GM10847 (cell line): ENCODE data around the gene IRF2.

Experiments used
- POLR2A ChIP-seq: IDR thresholded peaks from 2 replicates; pipeline ENCODE4 v1.6.1; 2011; ENCODE audit not compliant: insufficient read length; ENCODE audit errors: extremely low read depth

The IRF2 gene

DNA sequence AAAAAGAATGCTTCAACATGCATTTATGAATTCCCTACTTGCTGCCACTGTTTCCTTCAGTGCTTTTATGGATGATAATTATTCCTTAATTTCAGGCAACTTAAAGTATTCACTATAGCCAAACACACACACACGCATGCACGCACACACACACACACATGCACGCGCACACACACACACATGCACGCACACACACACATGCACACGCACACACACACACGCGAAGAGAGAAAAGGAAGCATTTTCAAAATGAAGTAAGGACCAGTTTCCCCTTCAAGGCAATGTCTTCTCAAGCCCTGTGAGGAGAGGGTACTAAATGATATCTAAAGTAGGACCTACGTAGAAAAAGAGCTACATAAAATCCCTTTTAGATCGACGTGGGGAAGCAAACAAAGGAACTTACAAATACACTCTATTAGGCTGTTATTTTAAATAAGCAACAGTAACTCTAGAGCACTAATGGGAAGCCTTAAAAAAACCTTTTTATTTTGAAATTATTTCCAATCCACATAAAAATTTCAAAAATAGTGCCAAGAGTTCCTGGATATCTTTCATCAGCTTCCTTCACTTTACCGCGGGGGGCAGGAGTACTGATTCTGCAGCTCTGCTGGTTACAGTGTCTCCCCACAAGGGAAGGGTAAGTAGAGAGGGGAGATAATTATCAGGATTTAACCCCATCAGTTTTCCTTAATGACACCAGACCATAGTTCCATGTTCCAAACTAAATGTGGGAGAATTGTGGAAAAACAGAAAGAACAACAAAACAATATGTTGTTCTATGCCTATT is 13.7 kb downstream of the IRF2 start:
- no peak for TF ChIP-seq POLR2A

DNA sequence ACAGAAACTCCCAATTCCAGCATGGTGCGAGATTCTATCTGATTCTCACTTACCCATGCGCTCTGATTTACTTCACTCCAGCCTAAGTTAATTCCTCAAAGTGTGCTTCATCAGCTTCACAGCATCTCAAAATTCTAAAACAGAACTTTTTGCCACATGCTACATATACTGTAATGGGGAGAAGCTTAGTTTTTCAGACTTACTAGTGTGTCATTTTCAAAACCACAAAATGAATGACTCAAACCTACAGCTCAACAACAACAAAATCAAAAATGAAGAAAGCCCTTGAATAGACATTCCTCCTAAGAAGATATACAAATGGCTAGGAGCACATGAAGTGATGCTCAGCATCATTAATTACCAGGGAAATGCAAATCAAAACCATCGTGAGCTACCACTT is 14.9 kb downstream of the IRF2 start:
- no peak for TF ChIP-seq POLR2A

DNA sequence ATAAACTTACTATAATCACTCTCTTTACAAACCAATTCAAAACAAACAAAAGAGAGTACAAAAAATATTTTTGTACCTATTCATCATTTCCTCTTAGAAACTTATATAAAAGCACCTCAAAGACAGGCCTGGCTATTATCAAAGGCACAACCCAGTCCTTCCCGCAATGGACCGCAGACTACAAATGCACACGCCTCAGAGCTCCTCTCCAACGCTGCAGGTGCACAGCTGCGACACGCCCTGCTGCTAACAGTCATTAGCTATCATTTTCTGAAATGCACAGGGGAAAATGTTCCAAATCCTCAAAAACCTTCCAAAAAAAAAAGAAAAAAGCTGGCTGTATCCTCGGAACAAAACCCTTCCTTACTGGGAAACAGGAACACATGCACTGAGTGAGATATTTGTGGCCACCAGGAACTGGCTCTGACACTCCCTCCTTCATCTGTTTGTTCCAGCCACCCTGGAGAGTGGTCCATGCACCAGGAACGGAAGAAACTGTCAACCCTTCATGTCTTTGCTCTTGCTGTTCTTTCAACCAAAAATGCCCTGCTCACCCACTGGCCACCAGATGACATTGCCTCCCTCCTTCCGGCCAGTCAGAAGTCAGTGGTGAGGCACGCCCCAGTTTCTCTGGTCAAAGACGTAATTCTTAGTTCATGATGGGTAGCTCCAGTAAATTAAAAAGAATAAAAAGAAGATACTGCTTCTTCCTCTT is 16.7 kb downstream of the IRF2 start:
- TF ChIP-seq POLR2A, result no peak

DNA sequence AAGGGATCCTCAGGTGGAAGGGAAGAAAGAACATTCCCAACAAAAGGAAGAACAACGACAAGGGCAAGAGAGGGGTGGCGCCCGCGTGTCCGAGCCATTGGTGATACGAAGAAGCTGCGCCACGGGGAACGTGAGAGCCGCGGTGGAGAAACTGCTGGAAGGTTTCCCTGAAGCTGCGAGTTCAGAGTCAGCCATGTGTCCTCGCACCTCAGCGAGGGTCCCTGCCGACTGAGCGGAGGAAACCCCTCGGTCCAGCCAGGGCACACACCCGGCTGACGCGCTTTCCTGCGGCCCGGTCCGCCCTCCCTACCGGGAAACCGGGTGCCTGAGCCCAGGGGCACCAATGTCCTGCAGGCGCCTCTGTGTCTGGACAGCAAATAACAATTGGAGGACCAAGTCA is 18.0 kb downstream of the IRF2 start:
- no peak for TF ChIP-seq POLR2A

DNA sequence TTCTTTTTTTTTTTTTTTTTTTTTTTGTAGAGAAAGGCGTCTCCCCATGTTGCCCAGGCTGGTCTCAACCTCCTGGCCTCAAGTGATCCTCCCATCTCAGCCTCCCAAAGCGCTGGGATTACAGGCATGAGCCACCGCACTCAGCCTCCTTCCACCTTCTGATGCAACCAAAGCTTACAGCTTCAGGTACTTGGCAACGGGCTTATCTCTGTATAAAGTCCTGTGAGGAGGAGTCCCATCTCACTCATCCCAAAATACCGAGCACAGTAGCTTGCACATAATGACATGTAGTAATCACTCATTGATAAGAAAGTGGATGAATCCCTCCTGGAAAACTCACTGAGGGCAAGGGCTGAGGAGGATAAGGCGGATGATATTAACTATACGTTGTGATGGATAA is 19.1 kb downstream of the IRF2 start:
- TF ChIP-seq POLR2A, result no peak

DNA sequence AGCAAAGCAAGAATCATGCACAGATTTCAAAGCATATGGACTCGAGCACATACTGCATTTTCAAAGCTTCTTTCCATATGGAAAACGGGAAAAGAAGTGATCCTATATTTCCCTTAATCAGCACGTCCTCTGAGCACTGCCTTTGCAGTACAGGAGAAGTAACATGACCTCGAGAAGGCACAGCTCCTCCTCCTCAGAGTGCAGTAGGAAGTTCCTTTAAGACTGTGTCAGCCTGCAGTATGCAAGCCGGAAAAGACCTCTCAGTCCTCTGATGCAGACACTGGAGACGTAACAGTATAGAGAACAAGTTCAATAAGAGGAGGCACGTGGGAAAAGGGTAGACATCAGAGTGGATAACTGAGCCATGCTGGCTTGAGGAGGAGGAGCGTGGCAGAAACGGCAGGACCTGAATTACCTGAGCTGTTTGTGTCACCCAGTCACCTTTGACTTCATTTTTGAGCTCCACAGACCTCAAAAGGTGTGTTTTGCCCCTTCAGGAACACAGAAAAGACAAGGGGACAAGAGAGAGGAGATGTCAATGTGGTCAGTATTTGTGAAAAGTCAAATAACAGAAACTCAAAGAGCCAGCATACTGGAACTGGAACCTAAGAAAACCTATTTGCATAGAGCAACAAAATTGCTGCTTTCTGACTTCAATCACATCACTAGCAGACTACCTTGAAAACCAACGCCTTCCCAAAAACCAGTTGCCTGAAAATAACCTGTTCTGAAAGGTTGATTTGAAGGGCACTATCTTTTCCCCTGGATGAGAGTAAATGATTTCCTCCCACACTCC is 20.8 kb downstream of the IRF2 start:
- no peak for TF ChIP-seq POLR2A

DNA sequence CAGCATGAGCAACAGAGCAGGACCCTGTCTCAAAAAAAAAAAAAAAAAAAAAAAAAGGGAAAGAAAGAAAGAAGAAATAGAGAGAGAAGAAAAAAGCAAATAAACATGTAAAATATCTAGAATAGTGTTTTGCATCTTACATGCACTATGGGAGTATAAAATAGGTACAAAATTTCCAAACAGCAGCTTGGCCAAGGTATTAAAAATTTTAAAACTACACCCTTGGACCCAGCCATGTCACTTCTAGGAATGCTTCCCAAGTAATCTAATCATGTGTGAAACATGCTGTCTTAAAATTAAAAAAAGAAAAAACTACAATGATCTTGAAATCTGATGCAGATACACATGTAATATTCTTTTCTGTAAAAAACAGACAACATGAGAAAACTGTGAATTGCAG is 21.6 kb downstream of the IRF2 start:
- TF ChIP-seq POLR2A, result no peak

DNA sequence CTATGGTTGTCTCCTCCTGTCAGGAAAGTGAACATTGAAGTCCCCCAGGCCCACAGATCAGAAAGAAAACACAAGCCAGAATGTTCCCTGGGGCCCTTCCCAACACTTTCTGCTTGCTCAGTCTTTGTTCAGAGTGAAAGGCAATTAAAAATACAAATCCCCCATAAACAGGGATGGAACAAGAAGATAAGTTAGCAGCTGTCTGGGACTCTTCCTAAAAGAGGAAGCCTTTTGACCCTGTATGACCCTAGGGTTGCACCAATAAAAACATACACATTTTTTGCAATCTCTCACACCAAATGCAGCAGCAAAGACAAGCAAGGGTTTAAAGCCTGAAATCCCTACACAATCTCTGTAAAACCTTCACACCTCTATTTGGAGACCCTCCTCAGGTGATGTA is 22.6 kb downstream of the IRF2 start:
- no peak for TF ChIP-seq POLR2A

DNA sequence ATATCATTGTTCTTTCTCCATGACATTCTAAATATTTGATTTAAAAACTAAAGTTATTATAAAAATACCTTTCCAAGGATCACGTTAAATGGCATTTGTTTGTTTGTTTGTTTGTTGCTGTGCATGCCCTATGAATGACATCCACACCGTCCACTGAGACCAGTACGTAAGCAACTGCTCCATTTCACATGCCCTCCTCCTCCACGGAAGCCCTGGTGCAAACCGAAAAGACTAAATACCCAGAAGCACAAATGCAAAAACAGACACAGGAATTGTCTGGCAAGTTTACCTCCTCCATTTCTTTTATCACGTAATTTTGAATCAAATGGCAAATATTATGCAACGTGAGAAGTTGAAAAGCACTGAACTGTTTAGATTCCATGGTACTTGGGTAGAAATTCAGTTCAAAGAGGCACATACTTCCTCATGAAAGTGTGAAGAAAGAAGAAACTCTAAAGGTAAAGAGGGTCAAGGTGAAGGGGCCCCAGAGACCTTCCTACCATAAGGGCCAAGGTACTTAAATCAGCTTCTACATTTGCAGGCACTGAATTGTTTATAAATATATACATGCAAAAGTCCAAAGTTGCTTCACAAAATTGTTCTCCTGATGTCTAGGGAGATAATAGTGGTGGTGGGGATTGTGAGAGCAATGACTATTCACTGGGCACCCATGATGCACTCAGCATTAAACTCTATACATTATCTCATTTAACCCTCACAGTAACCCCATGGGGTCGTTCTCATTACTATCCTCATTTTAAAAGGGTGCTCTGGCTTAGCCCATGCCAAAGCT is 23.4 kb downstream of the IRF2 start:
- TF ChIP-seq POLR2A, result no peak

DNA sequence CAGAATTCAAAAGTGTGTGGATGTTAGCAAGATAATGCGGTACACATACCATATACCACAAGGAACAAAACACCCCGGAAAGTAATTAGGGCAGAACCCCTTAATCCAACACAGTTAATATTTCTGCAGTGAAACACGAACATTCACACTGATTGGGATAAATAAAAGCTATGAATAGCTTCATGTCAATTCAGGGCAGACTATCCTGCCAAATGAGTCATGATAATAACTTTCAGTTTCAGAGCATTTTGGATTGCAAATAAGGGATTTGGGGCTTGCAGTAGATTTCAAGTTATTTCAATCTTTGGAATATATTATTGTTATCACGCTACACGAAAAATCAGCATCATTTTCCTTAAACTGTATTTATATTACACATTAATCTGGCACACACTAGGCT is 24.3 kb downstream of the IRF2 start:
- no peak for TF ChIP-seq POLR2A

DNA sequence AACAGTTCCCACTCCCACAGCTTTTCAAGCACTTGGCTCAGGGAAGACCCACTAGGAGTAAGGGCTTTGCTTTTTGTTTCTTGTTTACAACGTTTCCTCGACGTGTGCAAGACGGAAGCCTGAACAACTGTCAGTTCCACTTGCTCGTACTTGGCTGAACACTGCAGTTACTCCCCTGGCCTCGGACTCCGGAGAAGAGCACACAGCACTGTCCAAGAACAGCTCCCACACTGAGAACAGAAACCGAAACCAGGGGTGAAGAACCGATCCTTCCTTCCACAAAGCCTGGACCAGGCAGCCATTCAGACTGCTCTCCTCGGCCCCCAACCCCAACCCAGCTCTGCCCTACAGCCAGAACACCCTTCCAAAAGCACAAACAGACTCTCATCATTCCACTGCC is 25.5 kb downstream of the IRF2 start:
- TF ChIP-seq POLR2A, result no peak

DNA sequence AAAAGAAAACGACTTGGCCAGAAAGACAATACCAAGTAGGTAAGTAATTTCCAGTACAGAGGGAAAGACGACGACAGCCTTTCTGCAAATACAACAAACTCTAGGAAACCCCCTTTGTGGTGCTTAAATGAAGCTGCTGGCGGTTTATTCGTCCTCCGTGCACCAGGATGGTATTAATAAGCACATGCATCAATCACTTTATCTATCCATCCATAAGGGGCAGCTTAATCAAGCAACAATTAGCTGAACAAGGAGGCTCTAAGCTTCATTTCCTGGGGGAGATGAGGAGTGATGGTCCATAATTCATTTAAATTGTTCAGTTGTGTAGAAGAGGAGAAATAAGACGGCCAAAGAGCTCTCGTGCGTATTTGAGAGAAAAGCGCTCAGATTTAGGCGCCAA is 26.2 kb downstream of the IRF2 start:
- no peak for TF ChIP-seq POLR2A

DNA sequence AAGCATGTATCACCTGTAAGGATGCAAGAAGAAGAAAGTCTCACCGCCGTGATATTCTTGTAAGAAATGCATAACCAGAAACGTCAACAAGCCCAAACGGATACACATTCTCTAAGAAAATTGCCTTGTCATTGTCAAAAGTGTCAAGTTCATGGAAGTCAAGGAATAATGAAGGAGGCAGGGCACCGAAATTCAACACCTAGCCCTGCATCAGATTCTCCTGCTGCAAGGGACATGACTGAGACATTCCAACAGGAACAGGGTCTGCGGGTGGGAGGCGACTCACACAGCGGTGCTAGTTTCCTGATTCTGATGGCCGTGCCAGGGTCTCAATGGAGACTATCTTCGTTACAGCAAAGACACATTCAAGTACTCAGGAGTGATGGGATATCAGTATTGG is 26.7 kb downstream of the IRF2 start:
- no peak for TF ChIP-seq POLR2A

DNA sequence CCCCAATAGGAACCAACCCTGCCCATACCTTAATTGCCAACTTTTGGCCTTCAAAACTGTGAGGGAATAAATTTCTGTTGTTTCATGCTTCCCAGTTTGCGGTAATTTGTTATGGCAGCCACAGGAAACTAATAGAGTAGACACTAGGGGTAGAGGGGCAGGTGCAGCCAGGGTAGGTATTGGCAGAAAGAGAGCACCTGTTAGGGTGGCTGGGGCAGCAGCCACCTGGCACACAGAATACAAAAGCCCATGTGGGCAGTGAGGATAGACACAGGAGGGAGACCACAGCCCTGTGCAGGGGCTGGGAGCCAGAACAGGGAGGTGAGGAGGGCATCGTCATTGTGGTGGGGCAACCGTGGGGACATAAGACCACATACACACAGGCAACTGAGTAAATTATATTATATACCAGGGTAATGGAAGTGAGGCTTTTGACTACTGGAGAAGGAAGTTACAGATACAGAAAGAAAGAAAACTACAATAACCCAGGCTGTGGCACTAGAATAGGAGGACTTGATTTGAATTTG is 28.2 kb downstream of the IRF2 start:
- TF ChIP-seq POLR2A, result no peak

DNA sequence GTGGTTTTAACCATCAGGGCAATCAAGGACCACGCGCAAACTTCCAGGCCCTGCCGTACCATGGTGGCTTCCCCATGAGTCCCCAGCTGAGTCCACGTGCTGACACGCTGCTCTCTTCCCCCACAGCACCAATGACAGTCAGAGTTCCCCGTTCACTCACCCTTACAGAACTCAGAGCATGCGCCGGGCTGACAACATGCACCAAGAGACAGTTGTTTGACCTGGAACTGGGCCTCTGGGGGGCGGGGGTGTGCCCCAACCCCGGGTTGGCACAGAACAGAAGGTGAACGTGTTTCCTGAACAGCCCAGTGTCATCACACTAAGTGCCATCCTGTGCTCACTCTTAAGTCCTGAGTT is 29.4 kb downstream of the IRF2 start:
- TF ChIP-seq POLR2A, result no peak

DNA sequence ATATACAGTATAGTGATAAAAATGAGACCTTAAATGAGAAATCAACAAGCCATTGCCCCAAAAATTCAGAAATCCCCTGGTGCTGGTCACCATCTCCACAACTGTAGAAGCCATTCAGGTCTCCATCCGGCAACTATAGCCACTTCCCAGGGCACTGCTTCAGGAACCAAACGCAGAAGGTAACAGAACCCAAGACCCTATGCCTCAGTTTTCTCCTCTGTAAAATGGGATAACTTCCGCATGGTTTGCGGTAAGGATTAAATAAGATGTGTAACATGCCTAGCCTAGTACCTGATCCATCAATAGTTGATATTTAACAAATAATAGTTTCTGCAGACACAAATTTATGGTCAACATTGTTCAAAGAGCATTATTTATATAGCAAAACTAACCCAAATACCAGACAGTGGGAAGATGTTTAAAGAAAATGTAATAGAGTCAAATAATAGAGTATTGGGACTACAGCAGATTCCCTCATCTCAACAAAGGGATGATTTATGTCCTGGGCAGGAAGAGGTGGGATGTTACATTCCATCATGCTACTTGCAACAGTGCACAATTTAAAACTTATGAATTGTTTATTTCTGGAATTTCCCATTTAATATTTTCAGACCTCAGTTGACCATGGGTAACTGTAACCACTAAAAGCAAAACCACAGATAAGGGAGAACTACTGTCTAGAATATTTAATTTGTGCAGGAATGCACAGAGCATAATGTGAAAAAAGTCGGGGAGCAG is 30.0 kb downstream of the IRF2 start:
- no peak for TF ChIP-seq POLR2A
